ENCODE results near the gene OGFOD1. TPM values are rescaled to one million over a fixed set of nuclear protein-coding genes. Genes with fewer than 3 reads are reported as not detected.

The OGFOD1 gene
- total and polyA plus RNA-seq, 2 of the 13 experiments (the other 11 are each of a cell fraction or from before 2014, with no cell fraction given), result 35.2 to 81.3 TPM

GRCh38 chr16:56520251-56520577 lies 68.9 kb downstream of the OGFOD1 start (continued):
- TF ChIP-seq DRAP1 (CRISPR knock-in tag; IDR thresholded peaks at IDR 0.05), result 0 out of 2 replicates have a peak, but pooled peaks have one; percentile 1
- TF ChIP-seq CEBPZ (IDR thresholded peaks at IDR 0.05; ENCODE audit: low read length), result no peak
- TF ChIP-seq HNF1A (IDR thresholded peaks at IDR 0.05; ENCODE audit: low read depth), result no peak
- TF ChIP-seq HNF1A (CRISPR knock-in tag; IDR thresholded peaks at IDR 0.05; ENCODE audit: borderline replicate concordance), result no peak
- no peak for TF ChIP-seq AGO1 (IDR thresholded peaks at IDR 0.05; ENCODE audit: low read depth, low read length, poor library complexity, severe bottlenecking)
- TF ChIP-seq ATF7 (IDR thresholded peaks at IDR 0.05), result no peak
- TF ChIP-seq ATF7 (CRISPR knock-in tag; IDR thresholded peaks at IDR 0.05), result no peak
- peak; percentile 5; the same call in 1 of the 2 replicates for TF ChIP-seq TBX2 (CRISPR knock-in tag; IDR thresholded peaks at IDR 0.05; ENCODE audit: borderline replicate concordance)
- TF ChIP-seq GMEB2 (CRISPR knock-in tag; IDR thresholded peaks at IDR 0.05; ENCODE audit: low read depth), result no peak
- no peak for TF ChIP-seq HMGXB4 (CRISPR knock-in tag; IDR thresholded peaks at IDR 0.05; ENCODE audit: borderline replicate concordance in 1 of 2, low read depth in 1 of 2)
- no peak for TF ChIP-seq ZNF552 (CRISPR knock-in tag; IDR thresholded peaks at IDR 0.05; ENCODE audit: borderline replicate concordance)
- TF ChIP-seq ZNF775 (CRISPR knock-in tag; IDR thresholded peaks at IDR 0.05; ENCODE audit: borderline replicate concordance), result no peak
- TF ChIP-seq ATF2 (CRISPR knock-in tag; IDR thresholded peaks at IDR 0.05), result no peak
- TF ChIP-seq ZNF20 (CRISPR knock-in tag; IDR thresholded peaks at IDR 0.05), result no peak

Data from HepG2 (cell line).